Endothelial cell of umbilical vein (primary cell): ENCODE results near the gene FOXO6. TPM values are rescaled to one million over a fixed set of nuclear protein-coding genes. Genes with fewer than 3 reads are reported as not detected.

Experiments
- BruUV-seq: library from RNA; stranded (reverse); fragments of 400-500 nt; replicated peaks from 2 replicates; lab custom pipeline; 2021; lab: Mats Ljungman, UMichigan
- CTCF ChIA-PET: fragments of 300-600, 350-600 bp; sonication (Branson Sonifier 250); formaldehyde crosslinking; loops from one replicate; lab custom pipeline; 2021; ENCODE audit warnings: antibody characterized with exemption, inconsistent platforms; lab: Charles Lee
- POLR2A ChIA-PET: fragments of 300-600, 350-600 bp; sonication (Branson Sonifier 250); formaldehyde crosslinking; loops from one replicate; lab custom pipeline; 2021; ENCODE audit warnings: antibody characterized with exemption, inconsistent platforms; lab: Charles Lee
- DNase-seq: peaks from one replicate; pipeline ENCODE4 v3.0.0-alpha.2; 2011; ENCODE audit warnings: low read depth, low spot score
- FAIRE-seq: peaks from 2 replicates; lab custom pipeline; 2011; peaks lifted over from hg19 to GRCh38; lab: Jason Lieb, UNC
- H2AFZ ChIP-seq: 2 replicates; pipeline ENCODE4 v1.6.0; 2012; ENCODE audit warnings: low read depth, low read length, control low read depth, inconsistent platforms
- H3K27ac ChIP-seq: 2 replicates; pipeline ENCODE4 v1.5.1; 2011; ENCODE audit warnings: low read depth, mild to moderate bottlenecking, control low read depth, low read length, moderate library complexity; ENCODE audit not compliant: insufficient read depth
- H3K27me3 ChIP-seq, 2 experiments: 2 replicates each; pipeline versions ENCODE4 v1.6.0 to v1.6.1; 2011; ENCODE audit warnings: low read length in 2 of 2, mixed read lengths in 1 of 2; ENCODE audit not compliant: control insufficient read depth in 2 of 2, insufficient read depth in 2 of 2
- H3K36me3 ChIP-seq, 2 experiments: 2 replicates in 1 of 2; 3 replicates in 1 of 2; pipeline ENCODE4 v1.5.1; 2011; ENCODE audit warnings: low read length in 2 of 2, mild to moderate bottlenecking in 1 of 2, moderate library complexity in 1 of 2; ENCODE audit not compliant: control insufficient read depth in 2 of 2, insufficient read depth in 2 of 2; ENCODE audit errors: extremely low read depth in 1 of 2
- H3K4me1 ChIP-seq: 3 replicates; pipeline ENCODE4 v1.5.1; 2011; ENCODE audit warnings: mild to moderate bottlenecking, low read length; ENCODE audit not compliant: control insufficient read depth, insufficient read depth; ENCODE audit errors: extremely low read depth
- H3K4me2 ChIP-seq: 2 replicates; pipeline ENCODE4 v1.6.1; 2011; ENCODE audit warnings: low read length, control low read depth, mixed read lengths; ENCODE audit not compliant: insufficient read depth
- H3K4me3 ChIP-seq, 3 experiments: fragments of 200-600 bp in 1 of 3; sonication (generic), shearing (Covaris generic) in 1 of 3; replicated peaks in 1 of 3; 2 replicates each; pipeline ENCODE4 v1.5.1; 2011 to 2016; ENCODE audit warnings: control low read depth in 3 of 3, low read length in 3 of 3, mild to moderate bottlenecking in 2 of 3, inconsistent platforms in 1 of 3, low read depth in 1 of 3, moderate library complexity in 1 of 3; ENCODE audit not compliant: insufficient read depth in 1 of 3
- H3K79me2 ChIP-seq: 2 replicates; pipeline ENCODE4 v1.6.0; 2012; ENCODE audit warnings: low read length, inconsistent platforms; ENCODE audit not compliant: control insufficient read depth, insufficient read depth
- H3K9ac ChIP-seq: replicated peaks from 2 replicates; pipeline ENCODE3; 2011; ENCODE audit warnings: low read length, control low read depth; ENCODE audit not compliant: insufficient read depth; ENCODE audit errors: extremely low read depth
- H3K9me1 ChIP-seq: replicated peaks from 3 replicates; pipeline ENCODE4 v1.6.0; 2011; ENCODE audit warnings: mild to moderate bottlenecking, low read length; ENCODE audit not compliant: control insufficient read depth, insufficient read depth; ENCODE audit errors: extremely low read depth
- H3K9me3 ChIP-seq: replicated peaks from 2 replicates; pipeline ENCODE4 v1.5.1; 2012; ENCODE audit warnings: low read length, inconsistent platforms; ENCODE audit not compliant: control insufficient read depth, insufficient read depth
- H4K20me1 ChIP-seq: replicated peaks from 2 replicates; pipeline ENCODE3; 2011; ENCODE audit warnings: mild to moderate bottlenecking, low read length; ENCODE audit not compliant: control insufficient read depth, insufficient read depth; ENCODE audit errors: extremely low read depth
- CTCF ChIP-seq, 2 donors: IDR thresholded peaks; 1 replicate in 1 of 2; 2 replicates in 1 of 2; pipeline ENCODE4 v1.5.1; 2011; ENCODE audit warnings: low read length in 2 of 2, mild to moderate bottlenecking in 2 of 2, moderate library complexity in 2 of 2, control low read depth in 1 of 2, inconsistent platforms in 1 of 2, low read depth in 1 of 2; ENCODE audit not compliant: insufficient read depth in 1 of 2; ENCODE audit errors: extremely low read depth in 1 of 2
- EZH2 ChIP-seq: IDR thresholded peaks from 2 replicates; pipeline ENCODE4 v1.6.1; 2012; ENCODE audit warnings: borderline replicate concordance, low read depth, mild to moderate bottlenecking, moderate library complexity, low read length, inconsistent platforms; ENCODE audit not compliant: severe bottlenecking
- FOS ChIP-seq: IDR thresholded peaks from 2 replicates; pipeline ENCODE4 v1.6.1; 2011; ENCODE audit warnings: mild to moderate bottlenecking, low read length, moderate library complexity, borderline replicate concordance; ENCODE audit not compliant: insufficient read depth
- MAX ChIP-seq: IDR thresholded peaks from 2 replicates; pipeline ENCODE4 v1.6.1; 2011; ENCODE audit not compliant: insufficient read depth, insufficient read length
- MYC ChIP-seq: IDR thresholded peaks from one replicate; pipeline ENCODE4 v1.6.1; 2011; ENCODE audit warnings: mild to moderate bottlenecking, low read depth, low read length
- POLR2AphosphoS5 ChIP-seq: IDR thresholded peaks from 2 replicates; pipeline ENCODE4 v1.6.1; 2012; ENCODE audit warnings: low read depth, mild to moderate bottlenecking, control low read depth, low read length, moderate library complexity; ENCODE audit not compliant: insufficient read depth
- dilution Hi-C: fragments of 300-500 bp; cut with MboI; formaldehyde crosslinking; loops from one replicate; pipeline ENCODE4 v1.15.0; 2019; ENCODE audit warnings: low sequenced_read_pairs; ENCODE audit not compliant: extremely low pct_ligation_motif_present
- intact Hi-C: fragments of 100-400 bp; cut with micrococcal nuclease; formaldehyde crosslinking; loops from one replicate; pipeline ENCODE4 v1.10.0; 2022
- polyA plus RNA-seq, 4 experiments: library from polyadenylated mRNA; depleted of rRNA in 3 of 4; stranded (reverse) in 3 of 4; unstranded in 1 of 4; fragments of >200 nt; gene quantifications; 2 replicates each; pipeline versions ENCODE4 v1.2.1 to v1.2.3, GENCODE V29; 2011 to 2012; ENCODE audit warnings: missing spikeins in 1 of 4
- total RNA-seq: library from RNA; stranded (reverse); gene quantifications from 2 replicates; pipeline ENCODE4 v1.2.3, GENCODE V29; 2021

FOXO6 gene
- total and polyA plus RNA-seq, 2 donors (not counting 3 experiments of a cell fraction or from before 2014, with no cell fraction given), result 0.04 to 0.38 TPM

GRCh38 chr1:41397753-41398330, 36.6 kb downstream of the FOXO6 start:
- Histone ChIP-seq H3K79me2 (no peaks in the 10 kb centered on the region), H3K9ac (no peak overlapping the region), H3K9me1 (no peaks in the 10 kb centered on the region), H4K20me1 (no peaks in the 10 kb centered on the region), H3K4me2 (no peak overlapping the region), H3K4me1 (no peaks in the 10 kb centered on the region), H3K36me3 (no peaks in the 10 kb centered on the region), H3K4me3 (no peak overlapping the region), H2AFZ (no peak overlapping the region), H3K27me3 (peaks cover 0 to 2% of the 10 kb centered on the region in 2 experiments), H3K9me3 (no peaks in the 10 kb centered on the region), H3K27ac (no peak overlapping the region)
- ChIA-PET POLR2A (no interaction called here), CTCF (no interaction called here)
- intact Hi-C loops (no loop called here), dilution Hi-C loops (no loop called here)
- no peak for FAIRE-seq
- DNase-seq, result no peak
- no peak for TF ChIP-seq MAX
- no peak for TF ChIP-seq MYC
- no peak for TF ChIP-seq CTCF (IDR thresholded peaks at IDR 0.05; ENCODE audit: extremely low read depth in 1 of 2, insufficient read depth in 1 of 2, low read depth in 1 of 2, low read length in 2 of 2)
- no peak for TF ChIP-seq POLR2AphosphoS5
- no peak for TF ChIP-seq EZH2
- no peak for TF ChIP-seq FOS
- BruUV-seq, result no TSS peak
